Measurements from ENCODE around the gene ATP10B.
"Not testable (repeated sequence)": the region's sequence is repeated elsewhere in the genome, so short reads cannot be mapped to it uniquely, and the experiment has no call there.

GRCh38 chr5:160873560-160874200 is 21.7 kb upstream of the ATP10B start:
- TF ChIP-seq NFRKB (IDR thresholded peaks at IDR 0.05); TARDBP (IDR thresholded peaks at IDR 0.05); BHLHE40 (IDR thresholded peaks at IDR 0.05; ENCODE audit: borderline replicate concordance); L3MBTL2 (conservative IDR thresholded peaks at IDR 0.05); PKNOX1 (IDR thresholded peaks at IDR 0.05); HDGF (IDR thresholded peaks at IDR 0.05; ENCODE audit: borderline replicate concordance); LEF1 (IDR thresholded peaks at IDR 0.05; ENCODE audit: borderline replicate concordance); ZNF384 (IDR thresholded peaks at IDR 0.05); SP1 (IDR thresholded peaks at IDR 0.05); SUZ12 (IDR thresholded peaks at IDR 0.05); FOXM1 (IDR thresholded peaks at IDR 0.05; ENCODE audit: borderline replicate concordance); CTBP1 (IDR thresholded peaks at IDR 0.05; ENCODE audit: borderline replicate concordance): not testable (repeated sequence)

Data from HEK293T (cell line).